ENCODE data around the gene TMEM108. TPM values are rescaled to one million over a fixed set of nuclear protein-coding genes. Genes with fewer than 3 reads are reported as not detected.

TMEM108 gene
- total and polyA plus RNA-seq, 10 of the 15 experiments (the other 5 are each of a cell fraction or from before 2014, with no cell fraction given): 0.02 to 0.58 (median 0.12) TPM; not detected in 5

GRCh38 chr3:133259767-133260166 lies 221.6 kb downstream of the TMEM108 start:
- Histone ChIP-seq H3K27me3 (replicated peaks in 1 of 2; ENCODE audit: control insufficient read depth in 2 of 2, insufficient read depth in 2 of 2, low read length in 1 of 2) (no peaks in the 10 kb centered on the region; a peak in 1 of 4 replicates), H3K4me2 (ENCODE audit: control insufficient read depth, insufficient read depth) (no peak overlapping the region), H3K79me2 (ENCODE audit: control insufficient read depth, insufficient read depth, low read length) (no peaks in the 10 kb centered on the region), H3K27ac (ENCODE audit: control insufficient read depth, insufficient read depth) (no peak overlapping the region), H4K20me1 (ENCODE audit: control insufficient read depth, insufficient read depth) (no peaks in the 10 kb centered on the region), H3K4me1 (ENCODE audit: control insufficient read depth, insufficient read depth, low read length) (no peaks in the 10 kb centered on the region), H3K9me3 (replicated peaks; ENCODE audit: control insufficient read depth, insufficient read depth, low read length) (no peaks in the 10 kb centered on the region), H3K36me3 (ENCODE audit: control insufficient read depth in 2 of 2, insufficient read depth in 2 of 2, low read length in 1 of 2) (no peaks in the 10 kb centered on the region), H3K4me3 (no peak overlapping the region), H2AFZ (ENCODE audit: control insufficient read depth, low read depth, low read length) (no peak overlapping the region), H3K9ac (ENCODE audit: control insufficient read depth, insufficient read depth, low read length) (no peak overlapping the region)
- FAIRE-seq (no peak), DNase-seq (ENCODE audit: low read depth, low spot score) (no peak), ATAC-seq (no peak)
- ChIA-PET POLR2A (no interaction called here), SMC1A (ENCODE audit: uncharacterized antibody, unreplicated experiment) (interaction anchor here (1.0 kb wide), 1 partner anchor 52 kb away, joined by 3 read pairs; no protein-coding TSS in a partner anchor), RAD21 (ENCODE audit: unreplicated experiment) (no interaction called here), CTCF (no interaction called here)
- 25% methylated on average over 4 of the region's 4 CpGs for WGBS (ENCODE audit: insufficient coverage, insufficient replicate concordance, low lambda C conversion rate, missing lambda C conversion rate)
- no TSS peak for BruUV-seq (replicated peaks)
- in situ Hi-C loops (cut with MboI): no loop called here
- TF ChIP-seq ATF7 (IDR thresholded peaks at IDR 0.05; ENCODE audit: low read depth): no peak
- no peak for TF ChIP-seq CREB1 (IDR thresholded peaks at IDR 0.05; ENCODE audit: low read depth)
- no peak for TF ChIP-seq E4F1 (IDR thresholded peaks at IDR 0.05; ENCODE audit: borderline replicate concordance, partially characterized antibody)
- TF ChIP-seq RAD21 (IDR thresholded peaks at IDR 0.05; ENCODE audit: insufficient read depth, low read depth, low read length): no peak
- no peak for TF ChIP-seq YY1 (IDR thresholded peaks at IDR 0.05; ENCODE audit: low read depth, low read length)
- intact Hi-C loops (cut with micrococcal nuclease; ENCODE audit: unreplicated experiment): no loop called here

- no peaks in the 10 kb centered on the region for H3K36me3 ChIP-seq (ENCODE audit: control insufficient read depth in 2 of 2, insufficient read depth in 2 of 2, low read length in 1 of 2)
- no peaks in the 10 kb centered on the region for H3K4me1 ChIP-seq (ENCODE audit: control insufficient read depth, insufficient read depth, low read length)
- in situ Hi-C loops (cut with MboI) (no loop called here), intact Hi-C loops (cut with micrococcal nuclease; ENCODE audit: unreplicated experiment) (no loop called here)
- no peak overlapping the region for H2AFZ ChIP-seq (ENCODE audit: control insufficient read depth, low read depth, low read length)
- ChIA-PET RAD21 (ENCODE audit: unreplicated experiment) (no interaction called here), CTCF (no interaction called here), SMC1A (ENCODE audit: uncharacterized antibody, unreplicated experiment) (no interaction called here), POLR2A (no interaction called here)
- ATAC-seq: no peak
- no peak overlapping the region for H3K27ac ChIP-seq (ENCODE audit: control insufficient read depth, insufficient read depth)
- H3K4me2 ChIP-seq (ENCODE audit: control insufficient read depth, insufficient read depth): no peak overlapping the region
- no peak for FAIRE-seq
- no peaks in the 10 kb centered on the region for H4K20me1 ChIP-seq (ENCODE audit: control insufficient read depth, insufficient read depth)
- H3K9me3 ChIP-seq (replicated peaks; ENCODE audit: control insufficient read depth, insufficient read depth, low read length): no peaks in the 10 kb centered on the region
- BruUV-seq (replicated peaks): no TSS peak
- H3K4me3 ChIP-seq: no peak overlapping the region
- H3K79me2 ChIP-seq (ENCODE audit: control insufficient read depth, insufficient read depth, low read length): no peaks in the 10 kb centered on the region
- DNase-seq (ENCODE audit: low read depth, low spot score): no peak
- H3K9ac ChIP-seq (ENCODE audit: control insufficient read depth, insufficient read depth, low read length): no peak overlapping the region
- WGBS (ENCODE audit: insufficient coverage, insufficient replicate concordance, low lambda C conversion rate, missing lambda C conversion rate): 44% methylated on average over 2 of the region's 2 CpGs
- H3K27me3 ChIP-seq (replicated peaks in 1 of 2; ENCODE audit: control insufficient read depth in 2 of 2, insufficient read depth in 2 of 2, low read length in 1 of 2): no peaks in the 10 kb centered on the region; a peak in 1 of 4 replicates
- no peak for TF ChIP-seq YBX1 (IDR thresholded peaks at IDR 0.05)
- no peak for TF ChIP-seq NFIC (IDR thresholded peaks at IDR 0.05; ENCODE audit: low read depth, low read length)
- TF ChIP-seq E2F4 (IDR thresholded peaks at IDR 0.05; ENCODE audit: low read depth, low read length): no peak
- TF ChIP-seq MTA2 (IDR thresholded peaks at IDR 0.05; ENCODE audit: low read depth): no peak
- no peak for TF ChIP-seq NRF1 (conservative IDR thresholded peaks at IDR 0.05; ENCODE audit: low read depth, low read length)
- TF ChIP-seq HDAC2 (IDR thresholded peaks at IDR 0.05): no peak
- no peak for TF ChIP-seq HSF1 (IDR thresholded peaks at IDR 0.05; ENCODE audit: low read depth, low read length)
Observed at GRCh38 chr3:133262333-133262732, 224.1 kb downstream of the TMEM108 start.

Data from GM12878 (cell line).